Daoy (cell line): ENCODE results near the gene CLIP3. TPM values are rescaled to one million over a fixed set of nuclear protein-coding genes. Genes with fewer than 3 reads are reported as not detected.
"Not testable (repeated sequence)": the region's sequence is repeated elsewhere in the genome, so short reads cannot be mapped to it uniquely, and the experiment has no call there.

Experiments used
- DNase-seq: peaks from one replicate; pipeline ENCODE4 v3.0.0-alpha.2; 2015; ENCODE audit warnings: low read depth
- total RNA-seq: library from RNA; depleted of rRNA; stranded (reverse); fragments of >200 nt; shearing (Covaris generic); gene quantifications from 2 replicates; pipeline ENCODE4 v1.2.3, GENCODE V29; 2014

The CLIP3 gene
- total RNA-seq, 1 experiment from 2014 or later = 0.69 TPM

DNA sequence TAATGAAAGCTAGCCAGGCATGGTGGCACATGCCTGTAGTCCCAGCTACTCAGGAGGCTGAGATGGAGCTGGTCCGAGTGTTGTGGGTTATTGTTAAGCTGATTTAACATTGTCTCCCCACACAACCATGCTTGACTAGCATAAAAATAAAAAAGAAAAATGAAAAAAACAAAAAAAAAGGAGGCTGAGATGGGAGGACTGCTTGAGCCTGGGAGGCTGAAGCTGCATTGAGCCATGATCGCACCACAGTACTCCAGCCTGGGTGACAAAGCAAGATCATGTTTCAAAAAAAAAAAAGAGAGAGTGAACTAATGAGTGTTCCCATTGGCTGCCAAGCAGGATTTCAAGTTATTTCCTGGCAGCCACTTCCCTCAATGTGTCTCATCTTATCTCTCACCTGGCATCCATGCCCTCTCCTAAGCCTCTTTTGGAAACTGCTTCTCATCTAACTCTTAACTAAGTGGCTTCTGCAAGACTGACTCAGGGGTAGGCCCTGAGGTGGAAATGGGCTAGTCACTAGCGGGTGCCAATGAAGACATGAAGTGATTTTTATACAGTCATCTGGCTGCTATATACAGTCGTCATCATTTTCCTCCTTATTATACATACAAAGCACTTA is 16.5 kb upstream of the CLIP3 start:
- peak; percentile 52 for DNase-seq

DNA sequence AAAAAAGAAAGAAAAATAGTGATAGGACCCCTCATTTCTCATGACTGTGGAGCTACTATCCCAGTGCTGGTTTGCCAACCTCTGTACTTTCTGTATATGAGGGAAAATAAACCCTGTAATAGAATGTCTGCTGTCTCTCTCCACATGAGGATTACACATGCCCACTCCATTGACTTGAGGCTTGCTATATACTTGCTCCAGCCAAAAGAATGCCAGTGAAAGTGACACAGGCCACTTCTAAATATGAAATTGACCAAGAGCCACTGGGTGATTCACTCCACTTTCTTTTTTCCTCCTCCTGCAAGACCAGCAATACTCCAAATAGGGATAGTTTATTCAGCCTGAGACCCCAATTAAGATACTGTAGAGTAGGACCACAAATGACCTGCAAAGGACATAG is 15.2 kb upstream of the CLIP3 start:
- no peak for DNase-seq

DNA sequence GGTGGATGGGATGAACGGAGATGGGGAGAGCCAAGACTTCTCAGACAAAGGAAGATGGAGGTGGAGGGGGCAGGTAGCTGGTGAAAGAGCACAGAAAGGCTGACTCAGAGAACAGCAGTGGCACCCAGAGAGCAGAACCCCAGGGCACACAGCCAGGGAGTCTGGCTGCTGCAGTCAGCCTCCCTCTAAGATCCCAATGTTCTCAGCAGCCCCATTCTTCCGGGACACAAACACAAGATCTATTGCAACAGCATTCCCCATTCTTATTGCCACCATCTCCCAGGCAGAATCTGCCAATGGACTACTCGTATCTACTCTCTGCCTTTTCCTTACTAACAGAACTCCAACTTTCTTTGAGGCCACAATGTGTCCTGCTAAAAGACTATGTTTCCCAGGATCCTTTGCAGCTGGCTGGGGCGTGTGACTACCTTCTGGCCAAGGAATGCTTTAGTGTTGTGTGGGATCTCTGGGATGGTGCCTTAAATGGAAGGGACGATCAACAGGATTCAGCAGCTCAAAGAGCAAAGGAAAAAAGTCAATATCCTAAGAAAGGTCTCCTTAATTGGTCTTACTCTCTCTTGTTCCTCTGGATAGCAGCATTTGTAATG is 13.9 kb upstream of the CLIP3 start:
- DNase-seq = no peak

- no peak for DNase-seq
Observed at GRCh38 chr19:36043952-36044351, 11.3 kb upstream of the CLIP3 start.

DNA sequence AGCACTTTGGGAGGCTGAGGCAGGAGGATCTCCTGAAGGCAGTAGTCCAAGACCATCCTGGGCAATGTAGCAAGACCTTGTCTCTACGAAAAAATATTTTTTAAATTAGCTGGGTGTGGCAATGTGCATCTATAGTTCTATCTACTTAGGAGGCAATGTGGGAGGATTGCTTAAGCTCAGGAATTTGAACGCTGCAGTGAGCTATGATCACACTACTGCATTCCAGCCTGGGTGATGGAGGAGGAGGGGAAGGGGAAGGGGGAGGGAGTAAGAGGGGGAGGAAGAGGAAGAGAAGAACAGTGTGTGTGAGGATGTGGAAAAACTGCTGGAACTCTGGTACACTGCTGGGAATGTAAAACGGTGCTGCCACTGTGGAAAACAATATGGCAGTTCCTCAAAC is 9.2 kb upstream of the CLIP3 start:
- no peak for DNase-seq

DNA sequence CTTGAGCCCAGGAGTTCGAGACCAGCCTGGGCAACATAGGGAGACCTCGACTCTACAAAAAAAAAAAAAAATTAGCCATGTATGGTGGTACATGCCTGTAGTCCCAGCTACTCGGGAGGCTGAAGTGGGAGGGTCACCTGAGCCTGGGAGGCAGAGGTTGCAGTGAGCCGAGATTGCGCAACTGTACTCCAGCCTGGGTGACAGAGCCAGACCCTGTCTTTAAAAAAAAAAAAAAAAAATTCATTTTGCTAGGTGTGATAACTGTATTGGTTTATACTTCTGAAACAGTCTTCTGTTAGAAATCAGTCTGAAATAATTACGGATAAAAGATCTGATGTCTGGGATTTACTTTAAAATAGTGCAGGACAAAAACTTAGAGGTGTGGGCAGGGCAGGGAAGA is 8.4 kb upstream of the CLIP3 start:
- not testable (repeated sequence) for DNase-seq

- DNase-seq = no peak
Observed at GRCh38 chr19:36040495-36040894, 7.8 kb upstream of the CLIP3 start.

DNA sequence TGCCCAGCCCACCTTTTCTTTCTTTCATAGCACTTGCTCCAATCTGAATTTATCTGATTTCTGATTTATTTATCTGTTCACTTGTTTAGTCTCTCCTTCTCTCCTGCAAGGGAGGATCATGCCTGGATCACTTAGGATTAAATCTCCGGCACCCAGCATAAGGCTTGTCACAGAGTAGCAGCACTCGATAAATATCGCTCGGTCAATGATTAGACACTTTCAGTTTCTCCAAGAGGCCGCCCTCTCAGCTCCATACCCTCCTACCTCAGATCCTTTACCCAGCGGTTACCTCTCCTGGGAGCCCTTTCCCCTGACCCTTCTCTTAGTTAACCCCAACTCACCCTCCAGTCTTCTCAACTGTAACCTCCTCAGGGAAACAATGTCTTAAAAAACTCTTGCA is 1.4 kb downstream of the CLIP3 start:
- DNase-seq = no peak

GRCh38 chr19:36030264-36031148 is 2.2 kb downstream of the CLIP3 start:
- DNase-seq = peak; percentile 36

GRCh38 chr19:36028313-36029041 is 4.2 kb downstream of the CLIP3 start:
- no peak for DNase-seq

DNA sequence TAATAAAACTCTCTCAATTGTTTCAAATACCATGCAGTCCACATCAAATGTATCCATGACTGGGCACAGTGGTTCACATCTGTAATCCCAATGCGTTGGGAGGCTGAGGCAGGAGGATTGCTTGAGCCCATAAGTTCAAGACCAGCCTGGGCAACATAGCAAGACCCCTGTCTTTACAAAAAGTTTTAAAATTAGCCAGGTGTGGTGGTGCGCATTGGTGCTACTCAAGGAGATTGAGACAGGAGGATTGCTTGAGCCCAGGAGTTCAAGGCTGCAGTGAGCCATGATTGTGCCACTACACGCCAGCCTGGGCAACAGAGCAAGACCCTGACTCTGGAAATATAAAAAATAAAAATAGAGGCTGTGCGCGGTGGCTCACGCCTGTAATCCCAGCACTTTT is 5.0 kb downstream of the CLIP3 start:
- no peak for DNase-seq

DNA sequence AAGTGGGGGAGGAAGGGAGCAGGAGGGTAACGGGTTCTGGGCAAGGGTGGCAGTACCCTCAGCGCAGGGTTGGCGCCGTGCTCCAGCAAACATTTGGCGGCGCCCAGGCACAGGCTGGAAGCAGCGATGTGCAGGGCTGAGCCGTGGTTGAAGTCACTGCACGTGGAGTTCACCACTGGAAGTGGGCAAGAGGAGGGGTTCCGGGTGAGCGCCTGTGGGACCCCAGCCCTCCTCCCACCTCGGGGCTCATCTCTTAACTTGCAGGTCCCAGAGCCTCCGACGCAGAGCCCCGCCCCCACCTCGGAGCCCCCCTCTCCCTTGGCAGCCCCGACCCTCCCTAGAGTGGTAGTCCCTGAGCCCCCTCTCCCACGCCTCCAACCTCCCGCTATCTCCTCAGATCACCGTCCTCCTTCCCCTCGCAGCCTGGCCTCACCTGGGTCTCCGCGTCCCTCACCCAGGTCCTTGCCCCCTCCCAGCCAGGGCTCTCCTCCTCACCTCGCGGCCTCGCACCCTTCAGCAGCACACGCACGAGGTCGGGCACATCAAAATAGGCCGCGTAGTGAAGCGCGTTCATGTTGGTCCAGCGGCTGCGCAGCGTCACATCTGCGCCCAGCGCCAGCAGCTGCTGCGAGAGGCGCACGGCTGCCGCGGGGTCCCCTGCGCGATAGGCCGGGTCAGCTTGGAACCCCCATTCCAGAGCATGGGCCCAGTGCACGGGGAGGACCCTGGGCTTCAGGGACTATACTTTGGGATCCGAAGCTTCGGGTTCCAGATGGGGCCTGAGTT is 6.4 kb downstream of the CLIP3 start:
- DNase-seq = no peak

DNA sequence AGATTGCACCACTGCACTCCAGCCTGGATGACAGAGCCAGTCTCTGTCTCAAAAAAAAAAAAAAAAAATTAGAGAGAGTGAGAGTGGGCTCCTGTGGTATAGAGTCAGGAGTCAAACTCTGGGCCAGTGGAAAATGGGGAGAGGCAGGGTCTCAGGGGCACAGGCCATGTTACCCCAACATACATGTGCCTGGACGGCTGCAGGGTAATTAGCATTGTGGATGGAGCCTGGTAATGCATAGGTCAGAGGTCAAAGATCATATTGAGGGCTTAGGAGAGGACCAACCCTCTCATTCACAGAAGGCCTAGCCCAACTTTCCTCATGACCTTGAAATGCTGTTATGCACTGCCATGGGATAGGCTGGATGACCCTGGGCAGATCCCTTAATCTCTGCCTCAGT is 7.1 kb downstream of the CLIP3 start:
- no peak for DNase-seq

- no peak for DNase-seq
Observed at GRCh38 chr19:36023432-36023831, 9.2 kb downstream of the CLIP3 start.

- DNase-seq = no peak
Observed at GRCh38 chr19:36019061-36019670, 13.5 kb downstream of the CLIP3 start.

- DNase-seq = peak; percentile 100
Observed at GRCh38 chr19:36014012-36014924, 18.4 kb downstream of the CLIP3 start, which contains the start of gene ALKBH6. TSS of gene ALKBH6 (minus strand) at chr19:36014213. CDS start at chr19:36013397, 816 bp downstream.

DNA sequence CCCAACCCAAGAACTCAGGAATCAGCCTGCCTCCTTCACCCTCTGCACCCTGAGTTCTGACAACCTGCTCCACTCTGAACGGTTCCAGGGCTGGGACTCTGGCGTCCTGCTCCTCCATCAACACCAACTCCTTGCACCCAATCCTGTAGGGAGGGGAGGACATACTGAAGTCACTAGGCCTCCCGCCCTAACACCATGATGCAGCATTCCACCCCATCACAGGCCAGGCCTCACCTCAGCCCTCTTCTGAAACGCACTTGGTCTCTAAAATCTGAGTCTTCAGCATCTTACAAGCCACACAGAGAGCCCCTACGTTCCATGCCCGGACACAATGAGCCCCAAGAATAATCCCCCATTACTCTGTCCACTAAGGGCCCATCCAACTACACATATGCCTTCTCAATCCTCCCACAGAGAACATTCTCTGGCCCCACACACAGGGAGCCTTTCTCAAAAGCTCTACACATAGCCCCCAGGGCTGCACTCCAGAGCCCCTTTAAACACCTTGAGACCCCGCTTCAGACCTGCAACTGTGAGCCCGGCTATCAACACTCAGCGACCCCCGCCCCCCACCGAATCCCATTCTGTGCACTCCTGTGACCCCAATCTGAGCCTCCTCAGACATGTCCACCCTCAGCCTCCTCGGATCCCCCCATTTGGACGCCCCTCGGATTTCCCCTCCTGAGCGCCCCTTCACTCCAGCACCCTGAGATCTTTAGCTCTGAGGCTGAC is 19.2 kb downstream of the CLIP3 start:
- DNase-seq = no peak

DNA sequence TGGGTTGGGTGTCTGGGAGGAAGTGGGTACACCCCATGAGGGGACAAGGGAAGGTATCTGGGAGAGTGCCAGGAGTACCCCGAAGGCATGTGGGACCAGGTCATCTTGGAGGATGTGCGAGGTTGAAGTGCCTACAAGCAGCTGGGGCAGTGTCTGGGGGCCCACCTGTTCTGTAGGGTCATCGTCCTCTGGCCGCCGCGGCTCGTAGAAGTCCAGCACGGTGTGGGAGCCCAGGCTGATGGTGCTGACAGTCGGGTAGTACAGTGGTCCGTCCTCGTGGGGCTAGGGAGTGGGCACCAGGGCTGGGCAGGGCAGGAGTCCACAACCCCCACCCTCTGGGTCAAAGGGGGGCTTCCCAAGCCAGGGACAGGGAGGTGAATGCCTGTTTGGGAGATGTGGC is 22.3 kb downstream of the CLIP3 start:
- no peak for DNase-seq
